Activated naive CD4-positive, alpha-beta T cell treated with anti-CD3 and anti-CD28 coated beads, Interleukin-2, amount 50 U/mL, for 72 hours (primary cell): ENCODE measurements around the gene LRP1B. TPM values are rescaled to one million over a fixed set of nuclear protein-coding genes. Genes with fewer than 3 reads are reported as not detected.

Source experiments
- ATAC-seq, 2 donors: fragments of 150-1000 bp; cut with Tn5 transposase; 2 replicates each; pipeline ENCODE4 v1.10.0; 2021; ENCODE audit warnings: mild to moderate bottlenecking in 2 of 2, moderate library complexity in 2 of 2
- DNase-seq, 2 donors: peaks; one replicate each; pipeline ENCODE4 v3.0.0; 2021 to 2022; ENCODE audit warnings: low spot score in 2 of 2
- H3K27ac Mint-ChIP-seq, 2 donors: one replicate each; pipeline ENCODE4 v1.8.0; 2022; ENCODE audit warnings: mild to moderate bottlenecking in 2 of 2, mixed read lengths in 2 of 2
- H3K36me3 Mint-ChIP-seq, 2 donors: one replicate each; pipeline ENCODE4 v1.8.0; 2022; ENCODE audit warnings: mixed read lengths in 2 of 2
- H3K9me3 Mint-ChIP-seq, 2 donors: one replicate each; pipeline ENCODE4 v1.8.0; 2022; ENCODE audit warnings: mixed read lengths in 2 of 2
- total RNA-seq, 2 donors: library from RNA; stranded (reverse); gene quantifications; one replicate each; pipeline ENCODE4 v1.2.3, GENCODE V29; 2022

Gene LRP1B
- total RNA-seq, 2 donors from 2014 or later = not detected

- Mint-ChIP-seq H3K27ac (no peak overlapping the region), H3K9me3 (peaks cover 4 to 7% of the 10 kb centered on the region in 2 donors), H3K36me3 (no peaks in the 10 kb centered on the region)
- DNase-seq (no peak), ATAC-seq (no peak)
These were observed 812.8 kb downstream of the LRP1B start for GRCh38 chr2:141317986-141318385.

GRCh38 chr2:141316606-141317005 lies 814.2 kb downstream of the LRP1B start:
- Mint-ChIP-seq H3K36me3 (no peaks in the 10 kb centered on the region), H3K27ac (no peak overlapping the region), H3K9me3 (peaks cover 6 to 12% of the 10 kb centered on the region in 2 donors)
- DNase-seq = no peak
- ATAC-seq = no peak

GRCh38 chr2:141316103-141316502 lies 814.7 kb downstream of the LRP1B start:
- Mint-ChIP-seq H3K36me3 (no peaks in the 10 kb centered on the region), H3K27ac (no peak overlapping the region), H3K9me3 (peaks cover 6 to 12% of the 10 kb centered on the region in 2 donors)
- DNase-seq = no peak
- no peak for ATAC-seq

- Mint-ChIP-seq H3K36me3 (no peaks in the 10 kb centered on the region), H3K27ac (no peak overlapping the region), H3K9me3 (peaks cover 10 to 19% of the 10 kb centered on the region in 2 donors)
- no peak for ATAC-seq
- no peak for DNase-seq
These were observed 816.8 kb downstream of the LRP1B start for GRCh38 chr2:141313972-141314371.

GRCh38 chr2:141311430-141311829 lies 819.4 kb downstream of the LRP1B start:
- Mint-ChIP-seq H3K27ac (no peak overlapping the region), H3K9me3 (peaks cover 17 to 22% of the 10 kb centered on the region in 2 donors), H3K36me3 (no peaks in the 10 kb centered on the region)
- DNase-seq (no peak), ATAC-seq (no peak)

- H3K27ac Mint-ChIP-seq = no peak overlapping the region
- H3K9me3 Mint-ChIP-seq = peaks cover 11 to 18% of the 10 kb centered on the region in 2 donors
- no peaks in the 10 kb centered on the region for H3K36me3 Mint-ChIP-seq
- DNase-seq = no peak
- ATAC-seq = no peak
These were observed 824.4 kb downstream of the LRP1B start for GRCh38 chr2:141306368-141306767.

GRCh38 chr2:141301551-141301950 lies 829.3 kb downstream of the LRP1B start:
- no peak for DNase-seq
- no peak for ATAC-seq
- Mint-ChIP-seq H3K9me3 (peaks cover 5% of the 10 kb centered on the region in 2 donors), H3K27ac (no peak overlapping the region), H3K36me3 (no peaks in the 10 kb centered on the region)

- Mint-ChIP-seq H3K9me3 (peaks cover 13 to 20% of the 10 kb centered on the region in 2 donors), H3K27ac (no peak overlapping the region), H3K36me3 (no peaks in the 10 kb centered on the region)
- DNase-seq (no peak), ATAC-seq (no peak)
These were observed 850.8 kb downstream of the LRP1B start for GRCh38 chr2:141280037-141280436.

GRCh38 chr2:141271346-141271745 lies 859.5 kb downstream of the LRP1B start:
- Mint-ChIP-seq H3K36me3 (no peaks in the 10 kb centered on the region), H3K27ac (no peak overlapping the region), H3K9me3 (peaks cover 8 to 23% of the 10 kb centered on the region in 2 donors)
- ATAC-seq = no peak
- DNase-seq = no peak

GRCh38 chr2:141264848-141265247 lies 866.0 kb downstream of the LRP1B start:
- DNase-seq (no peak), ATAC-seq (no peak)
- no peak overlapping the region for H3K27ac Mint-ChIP-seq
- peaks cover 6 to 9% of the 10 kb centered on the region in 2 donors for H3K9me3 Mint-ChIP-seq
- H3K36me3 Mint-ChIP-seq = peaks cover 0 to 4% of the 10 kb centered on the region in 2 donors

- peaks cover 0 to 4% of the 10 kb centered on the region in 2 donors for H3K36me3 Mint-ChIP-seq
- no peak overlapping the region for H3K27ac Mint-ChIP-seq
- no peak for DNase-seq
- H3K9me3 Mint-ChIP-seq = peaks cover 6 to 7% of the 10 kb centered on the region in 2 donors
- ATAC-seq = no peak
These were observed 869.9 kb downstream of the LRP1B start for GRCh38 chr2:141260911-141261310.

GRCh38 chr2:141259683-141260082 lies 871.1 kb downstream of the LRP1B start:
- ATAC-seq = no peak
- Mint-ChIP-seq H3K36me3 (no peaks in the 10 kb centered on the region), H3K27ac (no peak overlapping the region), H3K9me3 (peaks cover 0 to 3% of the 10 kb centered on the region in 2 donors)
- no peak for DNase-seq

- ATAC-seq (no peak), DNase-seq (no peak)
- Mint-ChIP-seq H3K27ac (no peak overlapping the region), H3K9me3 (peaks cover 8 to 18% of the 10 kb centered on the region in 2 donors), H3K36me3 (no peaks in the 10 kb centered on the region)
These were observed 888.8 kb downstream of the LRP1B start for GRCh38 chr2:141242008-141242407.

GRCh38 chr2:141226560-141226959 lies 904.3 kb downstream of the LRP1B start:
- H3K27ac Mint-ChIP-seq = no peak overlapping the region
- H3K9me3 Mint-ChIP-seq = peaks cover 19 to 27% of the 10 kb centered on the region in 2 donors
- DNase-seq = no peak
- H3K36me3 Mint-ChIP-seq = peaks cover 0 to 4% of the 10 kb centered on the region in 2 donors
- ATAC-seq = no peak

- no peak overlapping the region for H3K27ac Mint-ChIP-seq
- H3K9me3 Mint-ChIP-seq = peaks cover 10 to 19% of the 10 kb centered on the region in 2 donors
- DNase-seq = no peak
- H3K36me3 Mint-ChIP-seq = no peaks in the 10 kb centered on the region
- ATAC-seq = no peak
These were observed 923.8 kb downstream of the LRP1B start for GRCh38 chr2:141207036-141207385.

- Mint-ChIP-seq H3K9me3 (peaks cover 23 to 29% of the 10 kb centered on the region in 2 donors), H3K36me3 (no peaks in the 10 kb centered on the region), H3K27ac (no peak overlapping the region)
- DNase-seq (no peak), ATAC-seq (no peak)
These were observed 929.7 kb downstream of the LRP1B start for GRCh38 chr2:141201016-141201565.

- no peaks in the 10 kb centered on the region for H3K36me3 Mint-ChIP-seq
- DNase-seq (no peak), ATAC-seq (no peak)
- no peak overlapping the region for H3K27ac Mint-ChIP-seq
- H3K9me3 Mint-ChIP-seq = peaks cover 27 to 33% of the 10 kb centered on the region in 2 donors
These were observed 930.6 kb downstream of the LRP1B start for GRCh38 chr2:141200191-141200590.

- ATAC-seq (no peak), DNase-seq (no peak)
- Mint-ChIP-seq H3K9me3 (peaks cover 27 to 33% of the 10 kb centered on the region in 2 donors), H3K27ac (no peak overlapping the region), H3K36me3 (no peaks in the 10 kb centered on the region)
These were observed 931.1 kb downstream of the LRP1B start for GRCh38 chr2:141199711-141200110.
